Measurements from ENCODE around the gene BECN2.

Gene BECN2, protein sequence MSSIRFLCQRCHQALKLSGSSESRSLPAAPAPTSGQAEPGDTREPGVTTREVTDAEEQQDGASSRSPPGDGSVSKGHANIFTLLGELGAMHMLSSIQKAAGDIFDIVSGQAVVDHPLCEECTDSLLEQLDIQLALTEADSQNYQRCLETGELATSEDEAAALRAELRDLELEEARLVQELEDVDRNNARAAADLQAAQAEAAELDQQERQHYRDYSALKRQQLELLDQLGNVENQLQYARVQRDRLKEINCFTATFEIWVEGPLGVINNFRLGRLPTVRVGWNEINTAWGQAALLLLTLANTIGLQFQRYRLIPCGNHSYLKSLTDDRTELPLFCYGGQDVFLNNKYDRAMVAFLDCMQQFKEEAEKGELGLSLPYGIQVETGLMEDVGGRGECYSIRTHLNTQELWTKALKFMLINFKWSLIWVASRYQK

DNA sequence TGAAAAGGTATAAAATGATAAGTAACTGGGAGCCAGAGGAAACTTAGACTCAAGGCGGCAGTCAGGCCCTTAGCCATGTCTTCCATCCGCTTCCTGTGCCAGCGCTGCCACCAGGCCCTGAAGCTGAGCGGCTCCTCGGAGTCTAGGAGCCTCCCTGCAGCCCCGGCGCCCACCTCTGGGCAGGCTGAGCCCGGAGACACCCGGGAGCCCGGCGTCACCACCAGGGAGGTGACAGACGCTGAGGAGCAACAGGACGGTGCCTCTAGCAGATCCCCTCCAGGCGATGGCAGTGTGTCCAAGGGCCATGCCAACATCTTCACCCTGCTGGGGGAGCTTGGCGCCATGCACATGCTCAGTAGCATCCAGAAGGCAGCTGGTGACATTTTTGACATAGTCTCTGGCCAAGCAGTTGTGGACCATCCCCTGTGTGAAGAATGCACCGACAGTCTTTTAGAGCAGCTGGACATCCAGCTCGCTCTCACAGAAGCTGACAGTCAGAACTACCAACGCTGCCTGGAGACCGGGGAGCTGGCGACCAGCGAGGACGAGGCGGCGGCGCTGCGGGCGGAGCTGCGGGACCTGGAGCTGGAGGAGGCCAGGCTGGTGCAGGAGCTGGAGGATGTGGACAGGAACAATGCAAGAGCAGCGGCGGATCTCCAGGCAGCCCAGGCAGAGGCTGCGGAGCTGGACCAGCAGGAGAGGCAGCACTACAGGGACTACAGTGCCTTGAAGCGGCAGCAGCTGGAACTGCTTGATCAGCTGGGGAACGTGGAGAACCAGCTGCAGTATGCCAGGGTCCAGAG, at the start of gene BECN2:
Gene BECN2, plus strand, starts transcription at position 76 of the 803 bp plus-strand sequence. Its CDS starts 0 bp downstream, at position 76.
- DNase-seq (ENCODE audit: low read depth in 3 of 3), result no peak

DNA sequence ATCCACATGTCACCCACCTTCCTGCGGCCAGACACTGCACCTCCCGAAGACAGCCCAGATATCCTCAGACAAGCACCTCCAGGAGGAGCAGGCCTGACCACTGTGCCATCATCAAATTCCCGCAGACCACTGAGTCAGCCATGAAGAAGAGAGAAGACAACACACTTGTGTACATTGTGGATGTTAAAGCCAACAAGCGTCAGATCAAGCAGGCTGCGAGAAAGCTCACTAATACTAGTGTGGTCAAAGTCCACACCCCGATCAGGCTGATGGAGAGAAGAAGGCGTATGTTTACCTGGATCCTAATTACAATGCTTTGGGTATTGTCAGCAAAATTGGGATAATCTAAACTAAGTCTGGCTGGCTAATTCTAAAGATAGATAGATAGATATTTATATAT, 41.4 kb upstream of the BECN2 start:
- no peak for DNase-seq (ENCODE audit: low read depth in 3 of 3)

GRCh38 chr1:241917487-241917886, 40.1 kb upstream of the BECN2 start:
- no peak for DNase-seq (ENCODE audit: low read depth in 3 of 3)

DNA sequence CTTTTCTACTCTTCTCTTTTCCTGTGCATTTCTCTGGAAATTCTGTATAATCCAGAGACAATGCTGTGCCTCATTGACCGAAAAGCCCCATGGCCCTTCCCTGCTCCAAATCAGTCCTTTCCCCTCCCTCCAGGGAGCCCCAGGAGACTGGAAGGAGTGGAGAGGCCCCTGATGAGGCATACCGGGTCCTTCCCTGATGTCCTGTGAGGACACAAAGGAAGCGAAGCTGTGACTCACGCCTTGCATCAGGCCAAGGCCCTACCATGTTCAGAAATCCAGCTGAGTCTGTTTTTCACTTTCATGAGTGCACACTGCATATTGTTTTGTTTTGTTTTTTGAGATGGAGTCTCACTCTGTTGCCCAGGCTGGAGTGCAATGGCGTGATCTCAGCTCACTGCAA, 38.7 kb upstream of the BECN2 start:
- no peak for DNase-seq (ENCODE audit: low read depth in 3 of 3)

- DNase-seq (ENCODE audit: low read depth in 3 of 3), result no peak
Observed at GRCh38 chr1:241924080-241924808, 33.3 kb upstream of the BECN2 start.

DNA sequence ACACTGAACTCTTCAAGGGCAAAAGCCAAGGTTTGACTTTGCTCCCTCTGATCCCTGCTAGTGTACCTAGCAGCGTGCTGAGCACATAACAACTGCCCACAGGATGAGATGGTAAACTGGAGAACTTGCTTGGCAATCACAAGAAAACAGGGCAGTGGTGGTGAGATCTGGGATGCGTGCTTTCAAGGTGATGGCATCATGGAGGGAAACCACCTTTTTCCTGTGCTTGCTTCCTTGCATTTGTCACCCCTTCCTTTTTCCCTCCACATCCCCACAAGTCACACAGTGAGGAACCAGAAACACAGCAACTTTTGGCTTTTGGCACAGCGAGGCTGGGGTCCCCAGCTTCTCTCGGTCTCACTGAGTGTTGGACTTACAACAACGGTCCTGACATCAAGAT, 31.4 kb upstream of the BECN2 start:
- DNase-seq (ENCODE audit: low read depth in 3 of 3), result no peak

DNA sequence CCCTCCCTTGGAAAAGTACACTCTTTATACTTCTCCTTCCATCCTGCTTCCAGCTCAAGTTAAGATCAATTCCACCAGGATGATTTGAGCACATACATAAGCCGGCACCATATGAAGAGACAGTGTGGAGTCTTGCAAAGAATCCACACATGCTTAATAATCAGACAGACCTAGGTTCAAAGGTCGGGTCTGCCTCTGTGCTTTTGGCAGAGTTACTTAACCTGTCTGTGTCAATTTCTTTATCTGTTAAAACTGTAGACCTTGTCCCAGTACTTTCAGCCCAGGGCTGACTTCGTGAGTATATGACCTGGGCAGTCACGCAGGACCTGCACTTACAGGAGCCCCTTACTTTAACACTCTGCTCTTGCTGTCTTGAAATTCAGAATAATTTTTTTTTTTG, 30.2 kb upstream of the BECN2 start:
- DNase-seq (ENCODE audit: low read depth in 3 of 3), result no peak

GRCh38 chr1:241932845-241933244, 24.7 kb upstream of the BECN2 start:
- DNase-seq (ENCODE audit: low read depth in 3 of 3), result no peak

DNA sequence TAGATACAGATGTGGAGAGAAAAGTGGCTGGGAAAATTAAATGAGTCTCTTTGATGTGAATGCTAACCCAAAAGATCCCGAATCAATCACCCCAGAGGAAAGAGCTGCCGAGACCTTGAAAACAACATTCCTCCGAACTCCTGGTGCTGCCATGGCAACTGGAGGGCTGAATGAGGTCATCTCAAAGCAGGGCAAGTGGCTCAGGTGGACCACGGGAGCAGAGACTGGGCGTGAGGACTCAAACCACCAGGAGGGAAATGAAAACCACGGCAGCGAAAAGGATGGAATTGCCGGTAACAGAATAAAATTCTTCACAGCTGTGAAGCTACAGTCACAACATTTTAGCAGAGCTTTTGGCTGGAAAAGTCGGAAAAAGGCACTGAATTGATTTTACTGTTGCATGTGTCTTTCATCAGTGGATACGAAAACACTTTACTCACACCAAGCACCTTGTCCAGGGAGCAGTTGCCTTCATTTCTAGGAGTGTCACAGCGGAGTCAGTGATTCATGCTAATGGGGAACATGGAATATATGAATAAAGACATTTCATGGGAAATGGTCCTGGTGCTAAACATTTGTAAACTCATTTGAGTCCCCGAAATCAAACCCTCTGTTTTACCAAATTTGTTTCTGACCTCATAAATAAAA, 23.2 kb upstream of the BECN2 start:
- no peak for DNase-seq (ENCODE audit: low read depth in 3 of 3)

DNA sequence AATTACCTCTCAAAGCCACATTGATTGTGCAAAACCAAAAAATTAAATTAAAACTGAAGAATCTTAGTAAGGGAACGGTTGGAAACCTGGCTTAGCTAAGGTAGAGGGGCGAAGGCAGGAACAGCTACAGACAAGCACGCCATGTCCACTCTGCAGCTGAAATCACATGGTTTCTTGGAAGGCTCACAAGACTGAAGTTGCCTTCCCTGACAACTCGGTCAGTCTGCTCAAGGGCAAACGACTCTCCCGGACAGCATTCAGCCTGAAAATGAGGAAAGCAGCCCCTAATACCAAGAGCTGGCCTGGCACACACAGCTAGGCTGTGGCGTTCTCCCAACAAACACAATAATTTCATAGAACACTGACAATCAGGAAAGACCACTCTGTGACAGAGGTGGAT, 22.7 kb upstream of the BECN2 start:
- no peak for DNase-seq (ENCODE audit: low read depth in 3 of 3)

DNA sequence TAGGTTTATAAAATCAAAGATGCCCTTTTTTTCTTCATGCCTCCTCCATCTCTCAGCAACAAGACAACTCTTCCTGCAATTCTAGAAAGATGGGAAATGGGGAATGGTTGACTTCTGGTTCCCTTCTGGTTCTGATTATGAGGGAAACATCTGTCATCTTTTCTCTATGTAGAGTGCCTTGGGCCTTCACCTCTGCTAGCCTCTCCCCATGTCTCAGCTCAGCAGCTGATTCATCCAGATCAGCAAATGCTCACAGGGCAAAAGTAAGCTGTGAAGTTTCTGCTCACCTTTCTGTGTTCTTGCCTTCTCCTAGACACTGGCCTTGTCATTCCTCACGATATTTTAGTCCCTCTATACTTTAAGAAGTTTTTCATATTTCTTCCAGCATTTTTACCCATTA, 17.8 kb upstream of the BECN2 start:
- no peak for DNase-seq (ENCODE audit: low read depth in 3 of 3)

GRCh38 chr1:241942738-241943137, 14.8 kb upstream of the BECN2 start:
- no peak for DNase-seq (ENCODE audit: low read depth in 3 of 3)

GRCh38 chr1:241944300-241944699, 13.3 kb upstream of the BECN2 start:
- DNase-seq (ENCODE audit: low read depth in 3 of 3), result no peak

GRCh38 chr1:241947354-241947753, 10.2 kb upstream of the BECN2 start:
- DNase-seq (ENCODE audit: low read depth in 3 of 3), result no peak

DNA sequence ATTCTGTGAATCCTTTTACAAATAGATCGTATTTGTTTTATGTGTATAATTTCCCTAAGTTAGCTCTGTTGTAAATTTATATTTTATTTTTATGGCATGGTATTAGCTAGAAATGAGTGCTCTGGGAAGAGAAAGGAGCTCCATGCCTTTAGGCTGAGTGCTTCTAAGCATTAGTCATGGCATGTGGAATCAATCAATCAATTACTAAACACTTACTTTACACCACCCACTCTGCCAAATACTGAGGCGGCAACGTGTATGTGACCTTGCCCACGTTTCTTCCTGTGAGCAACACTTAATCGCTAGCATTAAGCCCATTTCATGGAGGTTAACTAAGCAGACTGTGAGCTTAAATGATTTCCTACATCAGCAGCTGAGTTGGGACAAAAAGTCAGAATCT, 7.2 kb upstream of the BECN2 start:
- no peak for DNase-seq (ENCODE audit: low read depth in 3 of 3)

- no peak for DNase-seq (ENCODE audit: low read depth in 3 of 3)
Observed at GRCh38 chr1:241962153-241962552, 4.6 kb downstream of the BECN2 start.

- no peak for DNase-seq (ENCODE audit: low read depth in 3 of 3)
Observed at GRCh38 chr1:241963722-241964121, 6.2 kb downstream of the BECN2 start.

DNA sequence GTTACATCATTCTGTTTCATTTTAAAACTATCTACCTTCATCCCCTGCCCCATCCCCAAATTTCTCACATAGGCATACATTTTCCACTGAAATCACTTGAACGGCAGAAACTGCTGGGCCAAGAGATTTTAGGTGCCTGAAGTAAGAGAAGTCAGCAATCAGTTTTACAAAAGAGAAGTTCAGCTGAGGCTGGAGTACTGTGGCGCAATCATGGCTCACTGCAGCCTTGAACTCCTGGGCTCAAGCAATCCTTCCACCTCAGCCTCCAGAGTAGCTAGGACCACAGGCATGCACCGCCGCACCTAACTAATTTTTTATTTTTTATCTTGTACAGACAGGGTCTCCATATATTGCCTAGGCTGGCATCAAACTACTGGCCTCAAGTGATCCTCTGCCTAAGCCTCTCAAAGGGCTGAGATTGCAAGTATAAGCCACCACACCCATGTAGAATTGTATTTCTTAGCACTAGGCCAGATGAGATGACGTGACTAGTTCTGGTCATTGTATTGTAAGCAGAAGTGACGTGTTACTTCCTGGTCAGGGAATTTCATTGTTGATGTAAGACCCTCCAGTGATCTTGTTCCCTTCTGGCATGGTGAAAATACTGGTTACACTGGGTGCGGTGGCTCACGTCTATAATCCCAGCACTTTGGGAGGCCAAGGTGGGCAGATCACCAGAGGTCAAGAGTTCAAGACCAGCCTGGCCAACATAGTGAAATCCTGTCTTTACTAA, 7.1 kb downstream of the BECN2 start:
- DNase-seq (ENCODE audit: low read depth in 3 of 3), result no peak

GRCh38 chr1:241968611-241969010, 11.0 kb downstream of the BECN2 start:
- DNase-seq (ENCODE audit: low read depth in 3 of 3), result no peak

- DNase-seq (ENCODE audit: low read depth in 3 of 3), result no peak
Observed at GRCh38 chr1:241972703-241973369, 15.3 kb downstream of the BECN2 start.

GRCh38 chr1:241976229-241976628, 18.7 kb downstream of the BECN2 start:
- no peak for DNase-seq (ENCODE audit: low read depth in 3 of 3)
